ENCODE data around the gene EPG5.
A peak's percentile ranks its signal among the peaks of the same experiment; 100 is the strongest.
"Not testable (repeated sequence)": the region's sequence is repeated elsewhere in the genome, so short reads cannot be mapped to it uniquely, and the experiment has no call there.

EPG5 gene

DNA sequence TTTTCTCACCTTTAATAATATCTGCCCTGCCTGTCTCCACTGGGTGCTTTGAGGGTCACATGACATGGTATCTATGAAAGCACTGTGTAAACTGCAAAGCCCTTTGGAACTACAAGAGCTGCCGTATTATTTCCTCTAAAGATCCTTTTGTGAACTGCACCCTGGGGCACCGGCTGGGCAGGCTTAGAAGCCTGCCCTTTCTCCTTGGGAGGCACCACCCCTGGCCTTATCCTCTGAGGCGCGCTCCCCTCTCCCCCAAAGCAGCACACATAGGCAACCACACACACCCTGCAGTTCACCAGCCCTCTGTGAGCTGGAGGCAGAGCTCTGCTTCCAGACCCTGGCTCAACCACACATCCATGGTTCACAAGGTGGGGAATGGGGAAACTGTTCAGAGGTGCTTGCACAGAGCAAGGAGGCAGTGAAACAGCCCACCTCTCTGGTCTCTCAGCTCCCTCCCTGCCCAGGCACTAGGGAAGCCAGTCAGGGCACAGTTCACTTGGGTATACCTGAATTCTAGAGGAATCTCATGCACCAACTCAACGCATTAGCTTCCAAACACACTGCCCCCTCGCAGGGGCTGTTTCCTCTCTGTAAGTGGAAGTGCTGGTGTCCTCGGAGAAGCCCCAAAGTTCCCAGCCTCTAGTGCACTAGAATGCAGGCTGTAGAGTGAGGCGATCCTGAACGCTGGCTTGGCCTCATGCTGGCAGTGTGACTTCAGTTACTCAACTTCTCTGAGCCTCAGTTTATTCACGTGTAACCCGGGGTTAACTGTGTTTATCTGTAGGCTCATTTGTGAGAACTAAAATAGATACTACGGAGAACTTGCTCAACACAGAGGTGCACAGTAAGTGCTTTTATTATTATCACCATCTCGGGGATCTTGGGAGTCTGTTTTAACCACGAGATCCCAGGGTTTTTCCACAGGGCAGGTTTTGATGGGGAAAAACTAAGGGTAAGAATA is 130.6 kb downstream of the EPG5 start:
- no peak for DNase-seq

DNA sequence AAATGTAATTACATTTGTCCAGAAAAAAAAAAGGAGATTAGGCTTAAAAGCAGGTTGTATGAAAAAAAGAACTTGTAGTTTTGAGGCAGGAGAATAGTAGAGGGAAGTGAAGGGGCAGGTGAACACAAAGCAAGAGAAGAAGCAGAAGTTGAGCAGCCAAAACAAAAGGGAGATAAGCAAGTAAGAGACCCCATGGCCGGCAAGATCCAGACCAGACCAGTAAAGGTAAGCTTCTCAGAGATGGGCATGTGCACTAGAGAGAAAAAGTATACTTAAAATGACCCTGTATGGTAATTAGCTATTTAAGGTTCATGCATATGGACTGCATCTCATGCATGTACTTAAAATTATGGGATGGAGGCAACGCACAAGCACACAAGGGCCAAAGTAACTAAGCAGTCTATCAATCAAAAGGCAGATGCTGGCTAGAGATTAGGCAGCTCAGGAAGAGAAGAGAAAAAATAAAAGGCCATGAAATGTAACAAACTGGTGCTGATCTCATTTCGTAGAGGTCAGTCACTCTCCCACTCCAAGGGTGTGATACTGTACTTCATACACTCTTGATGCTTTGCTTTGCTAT is 132.0 kb downstream of the EPG5 start:
- no peak for DNase-seq

DNA sequence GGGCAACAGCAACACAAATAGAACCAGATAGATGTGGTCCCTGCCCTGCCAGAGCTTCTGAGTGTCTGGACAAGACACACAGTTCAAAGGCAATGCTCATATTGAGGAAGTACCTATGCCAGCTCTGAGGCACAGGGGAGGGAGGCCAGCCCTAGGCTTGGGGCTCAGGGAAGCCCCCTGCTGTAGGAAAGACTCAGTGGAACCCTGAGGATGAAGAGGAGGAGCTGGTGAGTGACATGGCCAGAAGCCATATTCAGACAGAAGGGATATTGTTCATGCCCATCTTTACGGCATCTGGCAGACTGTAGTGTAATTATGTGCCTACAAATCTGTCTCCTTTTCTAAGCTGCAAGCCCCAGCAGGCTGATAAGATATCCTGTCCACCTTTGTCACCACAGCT is 132.8 kb downstream of the EPG5 start:
- no peak for DNase-seq

DNA sequence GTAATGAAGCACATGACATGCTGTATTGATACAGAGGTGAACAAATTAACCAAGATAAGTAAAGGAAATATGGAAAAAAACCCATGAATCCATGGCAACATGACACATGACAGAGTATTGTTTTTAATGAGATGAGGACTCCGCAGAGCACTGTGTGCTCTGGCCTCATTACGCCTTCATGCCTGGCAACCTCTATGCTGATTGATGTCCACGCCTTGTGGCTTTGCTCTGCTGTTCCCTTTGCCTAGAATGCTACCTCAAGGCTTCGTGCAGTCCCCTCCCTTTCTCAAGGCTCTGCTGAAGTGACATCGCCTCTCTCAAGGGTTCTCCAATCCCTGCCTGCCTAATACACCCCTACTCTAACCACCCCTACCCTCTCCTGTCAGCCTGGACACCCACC is 133.3 kb downstream of the EPG5 start:
- DNase-seq: no peak

DNA sequence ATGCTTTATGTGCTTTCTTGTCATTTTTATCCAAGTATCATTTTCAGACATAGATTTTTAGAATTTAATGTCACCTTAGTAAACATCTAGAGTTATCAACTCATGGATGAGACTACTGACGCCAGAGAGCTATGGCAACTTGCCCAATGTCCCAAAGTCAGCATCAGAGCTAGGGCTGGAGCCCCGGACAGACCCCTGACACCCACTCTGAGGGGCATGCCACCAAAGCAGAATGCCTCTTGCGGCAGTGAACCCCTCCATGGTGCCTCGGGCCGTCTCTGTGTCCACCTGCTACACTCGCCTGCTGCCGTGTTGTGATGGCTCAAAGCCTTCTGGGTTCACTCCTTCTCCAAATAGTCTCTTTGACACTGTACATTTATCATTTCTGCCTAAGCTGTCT is 136.2 kb downstream of the EPG5 start:
- no peak for DNase-seq

DNA sequence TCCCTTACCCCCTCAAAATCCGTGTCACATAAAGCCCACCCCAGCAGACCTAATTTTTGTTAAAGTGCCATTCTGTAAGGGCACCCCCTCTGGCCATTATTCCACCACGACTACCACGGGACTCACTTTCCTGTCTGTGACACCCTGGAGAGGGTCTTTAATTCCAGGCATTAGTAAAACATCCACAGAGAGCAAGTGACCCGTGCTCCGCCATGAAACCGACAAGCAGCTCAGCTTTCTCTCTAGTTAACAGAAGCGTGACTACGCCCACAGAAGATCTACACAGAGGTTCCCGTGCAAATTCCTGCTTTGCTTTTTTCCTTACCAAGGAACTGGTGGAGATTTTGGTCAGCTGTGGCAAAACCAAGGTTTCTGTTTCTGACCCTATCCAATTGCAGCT is 137.3 kb downstream of the EPG5 start:
- DNase-seq: no peak

DNA sequence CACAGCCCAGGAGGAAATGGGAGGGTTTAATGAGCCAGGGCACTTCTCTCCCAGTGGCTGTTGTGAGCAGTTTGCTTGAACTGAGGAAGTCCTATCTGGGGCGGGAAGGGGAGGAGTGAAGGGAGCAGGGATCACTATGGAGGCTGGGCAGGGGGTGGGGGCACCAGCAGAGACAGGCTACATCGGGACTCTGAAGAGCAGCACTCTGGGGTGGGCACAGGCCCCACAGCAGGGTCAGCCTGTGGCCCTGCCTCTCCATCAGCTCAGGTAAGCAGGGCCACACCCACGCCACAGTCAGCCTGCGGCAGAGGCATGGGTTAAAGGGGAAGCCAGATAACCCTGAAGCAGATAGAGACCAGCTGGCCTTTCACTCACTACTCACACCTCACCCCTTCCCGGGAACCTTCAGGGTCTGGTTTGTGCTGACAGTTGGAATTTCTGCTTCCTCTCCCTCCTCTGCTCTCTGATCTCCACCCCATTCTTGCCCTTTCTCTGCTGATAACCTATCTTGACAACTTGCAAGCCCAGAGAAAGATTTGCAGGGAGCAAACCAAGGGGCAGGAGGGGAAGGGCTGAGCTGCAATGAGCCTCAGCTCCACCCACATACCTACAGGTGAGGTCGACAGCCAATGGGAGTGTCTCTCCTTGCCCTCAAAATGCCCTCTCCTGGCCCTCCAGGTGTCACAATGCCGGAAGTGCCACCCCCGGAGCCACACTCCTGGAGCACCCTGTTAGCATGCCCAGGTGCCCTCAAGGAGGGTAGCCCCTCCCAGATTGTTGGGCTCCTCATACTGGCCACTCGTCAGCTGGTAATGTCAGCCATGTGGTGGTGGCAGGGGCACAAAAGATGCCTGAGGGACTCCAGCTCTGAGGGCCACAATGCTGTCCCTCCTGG is 138.0 kb downstream of the EPG5 start:
- no peak for DNase-seq

DNA sequence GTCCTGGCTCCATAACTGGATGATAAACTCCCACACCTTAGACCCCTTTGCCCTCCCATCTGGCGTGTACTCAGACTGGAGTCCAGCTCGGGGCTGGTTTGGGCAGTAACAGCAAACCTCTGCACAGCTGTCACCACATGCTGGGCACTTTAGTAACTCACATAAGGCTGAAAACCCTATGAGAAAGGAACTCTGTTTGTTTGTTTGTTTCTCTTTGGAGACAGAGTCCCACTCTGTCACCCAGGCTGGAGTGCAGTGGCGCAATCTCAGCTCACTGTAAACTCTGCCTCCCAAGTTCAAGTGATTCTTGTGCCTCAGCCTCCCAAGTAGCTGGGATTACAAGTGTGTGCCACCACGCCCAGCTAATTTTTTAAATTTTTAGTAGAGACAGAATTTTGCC is 140.4 kb downstream of the EPG5 start:
- not testable (repeated sequence) for DNase-seq

DNA sequence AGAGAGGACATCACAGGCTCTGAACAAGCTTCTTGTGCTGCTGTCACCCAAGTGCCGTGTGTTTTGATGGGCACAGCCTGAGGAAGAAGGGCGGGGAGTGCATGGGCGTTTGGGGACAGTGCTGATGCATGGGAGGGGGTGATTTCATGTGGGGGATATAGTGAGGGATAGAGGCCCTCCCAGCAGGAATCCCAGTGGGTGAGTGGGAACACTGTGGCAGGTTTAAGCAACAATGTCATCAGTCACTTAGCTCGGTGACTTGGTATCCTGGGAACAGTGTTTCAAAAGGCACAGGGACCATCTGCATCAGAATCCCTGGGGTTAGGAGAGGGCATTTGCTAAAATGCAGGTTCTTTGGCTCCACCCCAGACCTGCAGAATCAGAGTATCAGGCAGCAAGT is 141.0 kb downstream of the EPG5 start:
- no peak for DNase-seq

DNA sequence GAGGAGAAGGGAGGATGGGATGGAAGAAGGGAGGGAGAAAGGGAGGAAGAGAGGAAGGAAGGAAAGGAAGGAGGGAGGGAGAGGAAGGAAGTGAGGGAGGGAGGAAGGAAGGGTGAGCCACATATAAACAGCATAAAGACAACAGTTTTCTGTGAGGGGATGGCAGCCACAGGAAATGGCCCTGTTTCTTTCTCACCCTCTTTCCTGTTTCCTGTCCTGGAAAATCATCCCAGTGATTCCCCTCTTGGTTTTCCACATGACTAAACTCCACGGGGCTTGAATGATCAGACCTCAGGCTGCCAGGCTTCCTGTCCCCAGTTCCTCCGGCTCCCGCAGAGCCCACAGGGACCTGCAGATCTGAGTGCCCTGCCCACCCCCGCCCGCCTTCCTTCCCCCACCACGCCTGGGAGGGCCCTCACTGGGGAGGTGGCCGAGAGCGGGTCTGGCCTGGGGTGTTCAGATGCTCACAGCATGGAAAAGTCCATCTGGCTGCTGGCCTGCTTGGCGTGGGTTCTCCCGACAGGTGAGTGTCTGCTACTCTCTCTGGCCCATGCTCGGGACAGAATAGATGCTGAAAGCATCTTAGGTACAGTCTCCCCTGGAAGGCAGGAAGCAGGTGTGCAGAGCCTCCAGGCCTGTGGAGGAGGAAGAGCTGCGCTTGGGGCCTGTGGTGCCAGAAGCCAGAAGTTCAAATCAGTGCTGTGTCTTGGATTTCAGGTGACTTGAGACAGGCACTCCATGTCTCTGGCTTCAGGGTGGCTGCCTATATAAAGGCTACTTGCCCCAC is 141.7 kb downstream of the EPG5 start, which contains the start of gene SIGLEC15:
Gene SIGLEC15, plus strand, starts transcription at position 418 of the 787 bp plus-strand sequence. Its CDS starts 54 bp downstream, at position 472.
- DNase-seq: no peak

DNA sequence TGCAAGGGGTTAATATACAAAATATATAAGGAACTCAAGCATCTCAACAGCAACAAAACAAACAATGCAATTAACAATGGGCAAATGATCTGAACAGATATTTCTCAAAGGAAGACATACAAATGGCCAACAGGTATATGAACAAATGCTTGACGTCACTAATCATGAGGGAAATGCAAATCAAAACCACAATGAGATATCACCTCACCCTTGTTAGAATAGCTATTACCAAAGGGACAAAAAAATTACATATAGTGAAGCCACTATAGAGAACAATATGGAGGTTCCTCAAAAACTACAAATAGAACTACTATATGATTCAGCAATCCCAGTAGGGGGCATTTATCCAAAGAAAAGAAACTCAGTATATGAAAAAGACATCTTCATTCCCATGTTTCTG is 145.4 kb downstream of the EPG5 start:
- DNase-seq: no peak

DNA sequence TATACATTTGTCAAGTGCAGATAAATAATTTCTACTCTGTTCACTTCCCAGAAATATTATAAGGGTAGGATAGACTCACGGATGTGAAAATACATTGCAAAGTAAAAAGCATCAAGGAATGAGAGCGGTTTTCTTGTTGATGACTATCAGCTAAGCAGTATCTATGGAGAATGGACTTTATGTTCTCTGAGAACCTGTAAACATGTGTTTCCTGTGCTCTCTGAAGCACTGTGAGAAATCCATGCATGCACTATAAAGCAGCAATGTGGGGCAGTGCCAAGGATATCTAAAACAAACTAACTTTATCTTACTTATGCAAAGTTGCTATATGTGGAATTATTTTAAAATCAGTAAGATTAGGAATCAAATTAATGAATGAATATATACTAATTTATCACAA is 146.1 kb downstream of the EPG5 start:
- no peak for DNase-seq

DNA sequence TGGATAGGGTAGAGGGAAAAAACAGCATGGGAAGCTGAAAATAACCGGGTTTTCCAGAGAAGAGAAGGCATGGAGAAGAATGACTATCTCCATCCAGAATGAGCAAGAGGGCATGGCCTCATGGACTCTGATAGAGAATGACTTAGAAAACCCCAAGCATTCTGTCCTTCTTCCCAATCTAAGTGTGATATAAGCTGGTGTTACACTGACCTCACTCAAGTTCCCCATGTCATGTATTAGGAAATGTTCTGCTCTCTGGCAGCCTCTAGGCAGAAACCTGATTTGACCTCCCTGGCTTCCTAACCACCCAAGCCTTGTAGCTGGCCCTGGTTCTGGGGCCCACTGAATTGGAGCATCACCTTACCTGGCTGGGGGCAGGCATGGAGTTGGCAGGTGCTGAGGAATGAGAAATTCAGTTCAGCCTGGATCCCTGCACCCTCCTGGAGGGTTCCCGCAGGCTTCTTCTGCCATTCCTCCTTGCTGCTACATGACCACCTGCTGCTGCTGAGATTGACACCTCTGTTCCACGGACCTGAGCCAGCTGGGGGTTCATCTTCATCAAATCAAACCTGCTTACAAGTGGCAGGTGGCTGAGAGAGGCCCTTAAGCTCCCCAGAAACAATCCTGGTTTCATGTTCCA is 146.9 kb downstream of the EPG5 start:
- DNase-seq: no peak

DNA sequence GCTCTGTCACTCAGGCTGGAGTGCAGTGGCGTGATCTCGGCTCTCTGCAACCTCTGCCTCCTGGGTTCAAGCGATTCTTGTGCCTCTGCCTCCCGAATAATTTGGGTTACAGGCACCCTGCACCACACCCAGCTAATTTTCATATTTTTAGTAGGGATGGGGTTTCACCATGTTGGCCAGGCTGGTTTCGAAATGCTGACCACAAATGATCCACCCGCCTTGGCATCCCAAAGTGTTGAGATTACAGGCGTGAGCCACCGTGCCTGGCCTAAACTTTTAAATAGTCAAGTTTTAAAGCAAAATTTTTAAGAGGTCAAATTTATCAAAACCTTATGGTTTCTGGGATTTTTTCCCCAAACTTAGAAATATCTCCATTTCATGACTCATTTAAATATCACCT is 148.4 kb downstream of the EPG5 start:
- DNase-seq: not testable (repeated sequence)

DNA sequence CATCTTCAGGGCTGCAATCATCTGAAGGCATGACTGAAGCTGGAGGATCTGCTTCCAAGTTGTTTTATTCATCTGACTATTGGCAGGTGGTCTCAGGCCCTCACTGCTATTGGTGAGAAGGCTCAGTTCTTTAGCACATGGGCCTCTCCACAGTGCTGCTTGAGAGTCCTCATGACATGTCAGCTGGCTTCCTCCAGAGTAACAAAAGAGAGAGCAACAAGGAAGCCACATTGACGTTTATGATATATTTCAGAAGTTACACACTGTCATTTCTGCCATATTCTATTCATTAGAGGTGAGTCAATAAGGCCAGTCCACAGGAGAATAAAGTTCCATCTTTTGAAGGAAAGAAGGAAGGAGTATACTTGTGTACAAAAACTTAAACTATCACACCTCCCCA is 149.6 kb downstream of the EPG5 start:
- no peak for DNase-seq

DNA sequence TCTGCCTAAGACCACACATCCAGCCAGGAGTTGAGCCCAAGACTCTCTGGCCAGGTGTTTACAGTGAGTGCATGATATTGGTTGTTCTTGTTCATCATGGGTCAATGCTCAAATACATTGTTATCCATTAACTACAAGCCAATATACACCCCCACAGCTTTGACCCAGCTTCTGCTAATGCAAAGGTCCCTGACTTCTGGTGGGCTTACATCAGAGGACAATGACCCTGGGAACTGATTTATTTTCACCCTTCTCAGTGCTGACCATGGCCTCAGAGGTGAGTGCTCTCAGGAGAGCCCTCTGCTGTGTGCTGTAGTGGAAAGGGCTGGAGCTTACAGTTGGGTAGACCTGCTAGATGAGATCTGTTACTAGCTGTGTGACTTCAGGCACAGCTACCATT is 152.4 kb downstream of the EPG5 start:
- DNase-seq: not testable (repeated sequence)

DNA sequence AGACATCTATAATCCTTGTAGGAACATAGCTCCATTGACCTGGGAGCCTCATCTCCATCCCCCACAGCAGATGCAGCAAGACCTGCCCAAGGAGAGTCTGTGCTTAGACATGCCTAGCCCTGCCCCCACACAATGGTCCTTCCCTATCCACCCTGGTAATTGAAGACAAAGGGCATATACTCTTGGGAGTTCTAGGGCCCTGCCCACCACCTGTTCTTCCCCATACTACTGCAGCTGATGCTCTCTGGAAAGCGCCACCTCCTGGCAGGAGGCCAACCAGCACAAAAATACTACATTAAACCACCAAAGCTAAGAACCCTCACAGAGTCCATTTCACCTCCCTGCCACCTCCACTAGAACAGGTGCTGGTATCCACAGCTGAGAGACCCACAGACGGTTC is 160.0 kb downstream of the EPG5 start:
- not testable (repeated sequence) for DNase-seq

DNA sequence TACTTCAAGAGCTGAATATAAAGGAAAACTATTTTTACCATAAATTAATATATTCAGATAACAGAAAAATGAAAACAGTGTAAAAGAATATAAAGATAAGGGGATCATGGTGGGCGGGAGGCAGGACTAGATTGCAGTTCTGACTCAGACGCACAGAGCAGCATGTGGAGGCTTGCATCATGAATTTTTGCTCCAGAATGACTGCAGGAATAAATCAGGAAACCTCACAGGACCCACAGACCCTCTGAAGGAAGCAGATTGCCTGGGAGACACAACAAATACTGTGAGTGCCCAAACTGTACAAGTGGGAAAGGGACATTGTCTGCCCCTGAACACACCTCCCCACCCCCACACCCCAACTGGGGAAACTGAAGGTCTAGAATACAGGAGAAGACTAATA is 160.9 kb downstream of the EPG5 start:
- no peak for DNase-seq

DNA sequence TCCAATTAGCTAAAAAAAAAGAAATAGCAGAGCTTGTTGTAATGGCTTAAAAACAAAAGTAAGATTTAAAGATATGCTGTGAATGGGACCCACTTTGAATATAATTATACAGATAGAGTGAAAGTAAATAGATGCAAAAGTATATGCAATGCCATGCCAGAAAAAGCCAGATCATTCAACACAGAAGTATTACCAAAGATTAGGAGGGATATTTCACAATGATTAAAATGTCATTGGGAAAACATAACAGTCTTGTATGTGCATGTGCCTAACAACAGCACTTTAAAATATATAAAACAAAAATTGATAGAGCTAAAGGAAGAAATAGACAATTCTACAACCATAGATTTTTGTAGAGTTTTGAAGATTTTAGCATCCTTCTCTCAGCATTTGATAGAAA is 161.6 kb downstream of the EPG5 start:
- DNase-seq: no peak

DNA sequence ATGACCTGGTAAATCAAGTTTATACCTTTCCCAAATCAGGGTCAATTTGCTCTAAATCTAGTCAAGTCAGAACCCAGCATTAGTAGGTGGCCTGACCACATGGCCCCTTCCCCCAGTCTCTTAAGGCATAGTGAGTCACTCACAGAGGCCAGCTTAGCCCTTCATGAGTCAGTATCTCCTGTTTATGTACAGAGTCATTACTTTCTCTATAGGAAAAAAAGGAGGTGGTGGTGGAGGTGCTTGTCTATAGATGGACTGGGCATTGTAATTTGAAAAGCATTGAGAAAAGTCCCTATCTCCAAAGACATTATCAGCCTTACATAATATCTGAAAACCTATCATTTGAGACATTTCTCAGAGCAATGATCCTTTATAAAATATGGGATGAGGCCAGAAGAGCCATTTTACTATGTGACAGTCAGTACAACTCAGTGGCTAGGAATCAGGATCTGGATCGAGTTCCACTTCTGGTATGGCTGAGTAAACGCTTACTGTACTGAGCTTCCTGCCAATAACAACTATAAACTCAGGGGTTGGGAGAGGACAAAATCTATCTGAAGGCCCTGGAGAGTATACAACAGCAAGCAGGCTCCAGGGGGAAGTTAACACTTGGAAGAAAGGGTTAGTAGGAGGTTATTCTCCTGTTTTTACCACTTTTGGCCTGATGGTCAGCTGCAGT is 164.2 kb downstream of the EPG5 start:
- DNase-seq: peak; percentile 91

DNA sequence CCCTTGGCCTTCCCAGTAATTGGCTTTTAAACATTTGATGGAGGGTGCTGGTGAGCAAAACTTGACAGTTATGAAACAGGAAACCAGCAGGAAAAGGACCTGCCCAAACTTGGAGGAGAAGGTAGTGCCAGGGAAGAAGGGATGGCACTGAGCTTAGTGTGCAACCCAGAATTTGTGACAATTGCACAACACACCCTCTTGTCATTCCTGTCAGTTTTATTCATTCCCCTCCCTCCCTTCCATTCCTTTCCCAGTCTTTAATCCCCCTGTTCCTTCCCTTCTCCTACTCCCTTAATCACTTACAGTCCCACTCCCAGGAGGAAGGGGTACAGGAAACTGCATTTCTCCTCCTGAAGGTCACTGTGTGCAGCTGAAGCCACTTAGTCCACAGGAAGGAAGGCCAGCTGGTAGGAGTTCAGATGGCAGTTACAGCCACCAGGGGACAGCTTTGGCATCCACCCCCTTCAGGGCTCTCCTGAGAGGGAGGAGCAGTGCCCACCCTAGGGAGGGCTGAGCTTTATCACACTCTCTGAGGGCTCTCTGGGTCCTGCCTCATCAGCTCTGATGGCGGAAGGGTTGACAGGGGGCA is 165.6 kb downstream of the EPG5 start:
- no peak for DNase-seq
